H1 (cell line): ENCODE results near the gene OR2F2. TPM values are rescaled to one million over a fixed set of nuclear protein-coding genes. Genes with fewer than 3 reads are reported as not detected.

Experiments used
- CHD2 ChIP-seq: IDR thresholded peaks from 2 replicates; pipeline ENCODE4 v1.6.1; 2012; ENCODE audit warnings: low read length, improper control_type of control experiment
- EGR1 ChIP-seq: IDR thresholded peaks from 2 replicates; pipeline ENCODE4 v1.6.1; 2011; ENCODE audit warnings: low read depth, low read length, borderline replicate concordance
- EP300 ChIP-seq, 2 experiments: IDR thresholded peaks; 1 replicate in 1 of 2; 2 replicates in 1 of 2; pipeline ENCODE4 v1.6.1; 2011 to 2012; ENCODE audit warnings: low read depth in 2 of 2, low read length in 2 of 2, mild to moderate bottlenecking in 2 of 2, borderline replicate concordance in 1 of 2, inconsistent platforms in 1 of 2, moderate library complexity in 1 of 2
- RBBP5 ChIP-seq: IDR thresholded peaks from 2 replicates; pipeline ENCODE4 v1.7.1; 2012; ENCODE audit warnings: low read depth, mild to moderate bottlenecking, inconsistent platforms, low read length, moderate library complexity, borderline replicate concordance
- SP4 ChIP-seq: IDR thresholded peaks from 2 replicates; pipeline ENCODE4 v1.6.1; 2012; ENCODE audit warnings: low read length, inconsistent platforms
- TAF1 ChIP-seq: IDR thresholded peaks from 2 replicates; pipeline ENCODE4 v1.6.1; 2011; ENCODE audit warnings: mild to moderate bottlenecking, low read depth, low read length
- TAF7 ChIP-seq: optimal IDR thresholded peaks from 2 replicates; pipeline ENCODE3; 2011; ENCODE audit warnings: low read depth, mild to moderate bottlenecking, inconsistent platforms, low read length, moderate library complexity, borderline replicate concordance
- TBP ChIP-seq: IDR thresholded peaks from 2 replicates; pipeline ENCODE4 v1.6.1; 2011; ENCODE audit warnings: low read depth, low read length, improper control_type of control experiment
- TCF12 ChIP-seq: IDR thresholded peaks from 2 replicates; pipeline ENCODE4 v1.6.1; 2011; ENCODE audit warnings: low read depth, mild to moderate bottlenecking, low read length
- polyA plus RNA-seq, 7 experiments: library from polyadenylated mRNA; depleted of rRNA in 3 of 7; stranded (reverse) in 5 of 7; unstranded in 2 of 7; fragments of >200 nt in 5 of 7; fragments of 200-250 nt in 2 of 7; gene quantifications; 1 replicate in 5 of 7; 2 replicates in 1 of 7; 4 replicates in 1 of 7; pipeline versions ENCODE4 v1.2.1 to v1.2.3, GENCODE V29; 2011 to 2013; ENCODE audit warnings: missing spikeins in 2 of 7, mixed read lengths in 2 of 7
- total RNA-seq: library from RNA; stranded (reverse); fragmentation: NEBNext Ultra II Directional; extraction: Animal tissue kit (Norgen Biotek cat#: 25700); gene quantifications from 2 replicates; pipeline ENCODE4 v1.2.1, GENCODE V29; 2021
- TF ChIP-seq, protein P1 (sequence below): IDR thresholded peaks from 2 replicates; pipeline ENCODE4 v1.6.1; 2012; ENCODE audit warnings: inconsistent platforms
- TF ChIP-seq, protein P2 (sequence below), 3 experiments: IDR thresholded peaks; 1 replicate in 2 of 3; 2 replicates in 1 of 3; pipeline versions ENCODE4 v1.5.1 to v1.6.1; 2011; ENCODE audit warnings: low read length in 3 of 3, mild to moderate bottlenecking in 3 of 3, inconsistent platforms in 2 of 3, low read depth in 1 of 3, moderate library complexity in 1 of 3; ENCODE audit not compliant: insufficient read depth in 1 of 3; ENCODE audit errors: control extremely low read depth in 1 of 3

The OR2F2 gene
- total and polyA plus RNA-seq, 2 of the 8 experiments (the other 6 are each of a cell fraction or from before 2014, with no cell fraction given), result not detected

DNA sequence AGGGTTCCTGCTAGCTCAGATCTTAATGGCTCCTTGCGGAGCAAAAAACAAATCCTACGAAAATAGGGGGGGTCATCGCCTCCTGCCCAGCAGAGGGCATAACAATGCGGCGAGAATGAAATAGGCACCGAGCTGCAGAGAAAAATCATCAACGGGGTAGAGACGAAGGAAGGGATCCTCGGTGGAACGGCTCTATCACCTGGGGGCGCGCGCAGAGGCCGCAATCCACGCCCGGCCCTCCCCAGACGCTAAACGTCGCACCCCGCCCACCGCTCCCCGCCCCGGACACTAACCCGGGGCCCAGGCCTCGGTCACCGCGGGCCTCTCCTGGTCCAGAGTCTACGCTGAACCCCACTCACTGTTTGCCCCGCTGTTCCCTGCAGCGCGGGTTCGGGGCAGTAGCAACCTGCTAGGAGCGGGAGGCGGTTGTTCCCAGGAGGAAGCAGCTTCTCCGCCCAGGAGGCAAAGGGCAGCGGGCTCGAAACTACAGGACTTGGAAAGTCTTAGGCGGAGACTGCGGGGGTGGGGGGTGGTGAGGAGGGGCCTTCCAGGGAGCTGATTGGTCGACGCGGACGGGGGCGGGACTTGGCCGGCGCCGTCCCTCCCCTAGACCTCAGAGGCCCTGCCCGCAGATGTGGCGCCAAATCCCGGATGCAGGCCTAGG is 33.2 kb upstream of the OR2F2 start, which contains the start of gene TCAF1 (continued):
- TF ChIP-seq SP4 (peak; percentile 69; the same call in 1 of the 2 replicates), CHD2 (no peak), EP300 (IDR thresholded peaks at IDR 0.05; ENCODE audit: borderline replicate concordance in 1 of 2, low read depth in 2 of 2, low read length in 2 of 2) (no peak), EGR1 (peak; percentile 92), TBP (peak; percentile 90), TCF12 (0 out of 2 replicates have a peak, but pooled peaks have one; percentile 2), TAF7 (peak; percentile 84), TAF1 (peak; percentile 92), RBBP5 (peak; percentile 86; the same call in 1 of the 2 replicates)
- TF ChIP-seq, protein P1, sequence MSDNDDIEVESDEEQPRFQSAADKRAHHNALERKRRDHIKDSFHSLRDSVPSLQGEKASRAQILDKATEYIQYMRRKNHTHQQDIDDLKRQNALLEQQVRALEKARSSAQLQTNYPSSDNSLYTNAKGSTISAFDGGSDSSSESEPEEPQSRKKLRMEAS, result no peak; the same call in 1 of the 2 replicates
- TF ChIP-seq, protein P2, sequence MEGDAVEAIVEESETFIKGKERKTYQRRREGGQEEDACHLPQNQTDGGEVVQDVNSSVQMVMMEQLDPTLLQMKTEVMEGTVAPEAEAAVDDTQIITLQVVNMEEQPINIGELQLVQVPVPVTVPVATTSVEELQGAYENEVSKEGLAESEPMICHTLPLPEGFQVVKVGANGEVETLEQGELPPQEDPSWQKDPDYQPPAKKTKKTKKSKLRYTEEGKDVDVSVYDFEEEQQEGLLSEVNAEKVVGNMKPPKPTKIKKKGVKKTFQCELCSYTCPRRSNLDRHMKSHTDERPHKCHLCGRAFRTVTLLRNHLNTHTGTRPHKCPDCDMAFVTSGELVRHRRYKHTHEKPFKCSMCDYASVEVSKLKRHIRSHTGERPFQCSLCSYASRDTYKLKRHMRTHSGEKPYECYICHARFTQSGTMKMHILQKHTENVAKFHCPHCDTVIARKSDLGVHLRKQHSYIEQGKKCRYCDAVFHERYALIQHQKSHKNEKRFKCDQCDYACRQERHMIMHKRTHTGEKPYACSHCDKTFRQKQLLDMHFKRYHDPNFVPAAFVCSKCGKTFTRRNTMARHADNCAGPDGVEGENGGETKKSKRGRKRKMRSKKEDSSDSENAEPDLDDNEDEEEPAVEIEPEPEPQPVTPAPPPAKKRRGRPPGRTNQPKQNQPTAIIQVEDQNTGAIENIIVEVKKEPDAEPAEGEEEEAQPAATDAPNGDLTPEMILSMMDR (IDR thresholded peaks at IDR 0.05; ENCODE audit: control extremely low read depth in 1 of 3, insufficient read depth in 1 of 3, low read depth in 1 of 3, low read length in 3 of 3), result peak in 2 of 3 experiments; percentile 9 to 32; a peak in 2 of 4 replicates
- TF ChIP-seq, all 59 proteins: peak for 14
